ENCODE results near the gene POLA1.

The POLA1 gene

GRCh38 chrX:24748196-24748595, 54.5 kb downstream of the POLA1 start:
- no peaks in the 10 kb centered on the region for H3K27me3 ChIP-seq
- TF ChIP-seq CTCF (IDR thresholded peaks at IDR 0.05; ENCODE audit: low read depth, low read length): no peak
- no peaks in the 10 kb centered on the region for H3K4me1 ChIP-seq
- no peaks in the 10 kb centered on the region for H3K9me3 ChIP-seq
- peaks cover 4% of the 10 kb centered on the region for H3K36me3 ChIP-seq
- DNase-seq: no peak
- no peak overlapping the region for H3K4me3 ChIP-seq (ENCODE audit: low read depth, low read length)

- TF ChIP-seq CTCF (IDR thresholded peaks at IDR 0.05; ENCODE audit: low read depth, low read length): no peak
- no peak overlapping the region for H3K4me3 ChIP-seq (ENCODE audit: low read depth, low read length)
- DNase-seq: no peak
- no peaks in the 10 kb centered on the region for H3K27me3 ChIP-seq
- no peaks in the 10 kb centered on the region for H3K9me3 ChIP-seq
- H3K36me3 ChIP-seq: no peaks in the 10 kb centered on the region; the same call in 1 of the 2 replicates
- no peaks in the 10 kb centered on the region; the same call in 1 of the 2 replicates for H3K4me1 ChIP-seq
These were observed 66.1 kb downstream of the POLA1 start for GRCh38 chrX:24759786-24760185.

GRCh38 chrX:24760363-24761000, 66.8 kb downstream of the POLA1 start:
- H3K4me1 ChIP-seq: no peaks in the 10 kb centered on the region; the same call in 1 of the 2 replicates
- no peaks in the 10 kb centered on the region for H3K9me3 ChIP-seq
- no peaks in the 10 kb centered on the region for H3K27me3 ChIP-seq
- peak; percentile 14 for DNase-seq
- H3K4me3 ChIP-seq (ENCODE audit: low read depth, low read length): no peak overlapping the region
- H3K36me3 ChIP-seq: no peaks in the 10 kb centered on the region; the same call in 1 of the 2 replicates
- no peak for TF ChIP-seq CTCF (IDR thresholded peaks at IDR 0.05; ENCODE audit: low read depth, low read length)

- Histone ChIP-seq H3K27me3 (no peaks in the 10 kb centered on the region), H3K4me3 (ENCODE audit: low read depth, low read length) (no peak overlapping the region), H3K36me3 (no peaks in the 10 kb centered on the region; the same call in 1 of the 2 replicates), H3K9me3 (no peaks in the 10 kb centered on the region), H3K4me1 (no peaks in the 10 kb centered on the region; the same call in 1 of the 2 replicates)
- DNase-seq: no peak
- TF ChIP-seq CTCF (IDR thresholded peaks at IDR 0.05; ENCODE audit: low read depth, low read length): no peak
These were observed 67.6 kb downstream of the POLA1 start for GRCh38 chrX:24761306-24761705.

GRCh38 chrX:24763989-24764388, 70.3 kb downstream of the POLA1 start:
- no peak for TF ChIP-seq CTCF (IDR thresholded peaks at IDR 0.05; ENCODE audit: low read depth, low read length)
- H3K36me3 ChIP-seq: no peaks in the 10 kb centered on the region; the same call in 1 of the 2 replicates
- H3K4me1 ChIP-seq: no peaks in the 10 kb centered on the region; the same call in 1 of the 2 replicates
- H3K9me3 ChIP-seq: no peaks in the 10 kb centered on the region
- DNase-seq: no peak
- no peaks in the 10 kb centered on the region for H3K27me3 ChIP-seq
- H3K4me3 ChIP-seq (ENCODE audit: low read depth, low read length): no peak overlapping the region

GRCh38 chrX:24767557-24767956, 73.8 kb downstream of the POLA1 start:
- Histone ChIP-seq H3K36me3 (no peaks in the 10 kb centered on the region), H3K4me3 (ENCODE audit: low read depth, low read length) (no peak overlapping the region), H3K4me1 (no peaks in the 10 kb centered on the region), H3K9me3 (no peaks in the 10 kb centered on the region), H3K27me3 (no peaks in the 10 kb centered on the region)
- TF ChIP-seq CTCF (IDR thresholded peaks at IDR 0.05; ENCODE audit: low read depth, low read length): no peak
- no peak for DNase-seq

All from BE2C (cell line).